Neural crest cell (in vitro differentiated cells): ENCODE results near the gene TEKT5. TPM values are rescaled to one million over a fixed set of nuclear protein-coding genes. Genes with fewer than 3 reads are reported as not detected.
"Not testable (repeated sequence)": the region's sequence is repeated elsewhere in the genome, so short reads cannot be mapped to it uniquely, and the experiment has no call there.

Experiments used
- DNase-seq: peaks from one replicate; pipeline ENCODE4 v3.0.0; 2021; ENCODE audit warnings: low read depth, mixed read lengths, low spot score
- H3K27ac Mint-ChIP-seq: one replicate; pipeline ENCODE4 v1.8.0; 2021; ENCODE audit warnings: mild to moderate bottlenecking, mixed read lengths; ENCODE audit not compliant: unreplicated experiment
- H3K27me3 Mint-ChIP-seq: 2 replicates; pipeline ENCODE4 v1.8.0; 2021; ENCODE audit warnings: low read depth, mild to moderate bottlenecking, mixed read lengths
- H3K36me3 Mint-ChIP-seq: 2 replicates; pipeline ENCODE4 v1.8.0; 2021; ENCODE audit warnings: low read depth, mild to moderate bottlenecking, mixed read lengths
- H3K4me1 Mint-ChIP-seq: 2 replicates; pipeline ENCODE4 v1.8.0; 2021; ENCODE audit warnings: mixed read lengths
- H3K4me3 Mint-ChIP-seq: one replicate; pipeline ENCODE4 v1.8.0; 2021; ENCODE audit warnings: mild to moderate bottlenecking, mixed read lengths
- H3K9me3 Mint-ChIP-seq: 2 replicates; pipeline ENCODE4 v1.8.0; 2021; ENCODE audit warnings: mixed read lengths
- long read RNA-seq: library from polyadenylated mRNA; unstranded; transcript quantifications from one replicate; pipeline ENCODE4 v2.0.0, GENCODE V29; 2020
- total RNA-seq: library from RNA; stranded (reverse); gene quantifications from 2 replicates; pipeline ENCODE4 v1.2.1, GENCODE V29; 2021
- TF ChIP-seq, protein P1 (sequence below): fragments of 200-600 bp; sonication (generic); conservative IDR thresholded peaks from 2 replicates; pipeline ENCODE4 v1.5.0; 2021; ENCODE audit warnings: antibody characterized with exemption, mild to moderate bottlenecking

TEKT5 gene
- total RNA-seq, result 0.25 and 0.68 TPM in 2 replicates
- long read RNA-seq, result 0 reads

DNA sequence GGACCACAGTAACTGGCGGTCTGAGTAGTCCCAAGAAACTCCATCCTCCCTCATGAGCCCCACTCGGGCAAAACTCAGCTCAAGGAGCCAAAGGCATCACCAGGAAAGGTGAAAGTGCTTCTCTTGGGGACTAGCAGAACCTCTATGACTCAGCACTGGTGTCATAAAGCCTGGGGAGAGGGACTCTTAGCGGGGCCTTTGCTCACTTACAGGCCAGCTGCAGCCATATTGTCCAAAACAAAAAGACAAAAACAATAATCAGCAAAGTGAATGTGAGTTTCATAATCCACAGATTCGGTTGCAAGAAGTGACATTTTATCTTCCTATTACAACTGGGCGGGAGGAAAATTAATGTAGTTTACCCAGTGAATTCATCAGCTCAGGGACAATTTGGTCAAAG, at the start of gene TEKT5:
TEKT5 (minus strand) TSS at position 101 of the 400 bp plus-strand sequence; CDS start at position 44, 57 bp downstream.
- TF ChIP-seq, protein P1, sequence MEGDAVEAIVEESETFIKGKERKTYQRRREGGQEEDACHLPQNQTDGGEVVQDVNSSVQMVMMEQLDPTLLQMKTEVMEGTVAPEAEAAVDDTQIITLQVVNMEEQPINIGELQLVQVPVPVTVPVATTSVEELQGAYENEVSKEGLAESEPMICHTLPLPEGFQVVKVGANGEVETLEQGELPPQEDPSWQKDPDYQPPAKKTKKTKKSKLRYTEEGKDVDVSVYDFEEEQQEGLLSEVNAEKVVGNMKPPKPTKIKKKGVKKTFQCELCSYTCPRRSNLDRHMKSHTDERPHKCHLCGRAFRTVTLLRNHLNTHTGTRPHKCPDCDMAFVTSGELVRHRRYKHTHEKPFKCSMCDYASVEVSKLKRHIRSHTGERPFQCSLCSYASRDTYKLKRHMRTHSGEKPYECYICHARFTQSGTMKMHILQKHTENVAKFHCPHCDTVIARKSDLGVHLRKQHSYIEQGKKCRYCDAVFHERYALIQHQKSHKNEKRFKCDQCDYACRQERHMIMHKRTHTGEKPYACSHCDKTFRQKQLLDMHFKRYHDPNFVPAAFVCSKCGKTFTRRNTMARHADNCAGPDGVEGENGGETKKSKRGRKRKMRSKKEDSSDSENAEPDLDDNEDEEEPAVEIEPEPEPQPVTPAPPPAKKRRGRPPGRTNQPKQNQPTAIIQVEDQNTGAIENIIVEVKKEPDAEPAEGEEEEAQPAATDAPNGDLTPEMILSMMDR, result no peak
- peaks cover 3% of the 10 kb centered on the region for H3K9me3 Mint-ChIP-seq
- peaks cover 7% of the 10 kb centered on the region for H3K4me1 Mint-ChIP-seq
- H3K4me3 Mint-ChIP-seq, result no peak within 1 kb of the TSS
- no peaks in the 10 kb centered on the region for H3K36me3 Mint-ChIP-seq
- DNase-seq, result no peak
- H3K27ac Mint-ChIP-seq, result no peak within 1 kb of the TSS
- no peaks in the 10 kb centered on the region for H3K27me3 Mint-ChIP-seq

DNA sequence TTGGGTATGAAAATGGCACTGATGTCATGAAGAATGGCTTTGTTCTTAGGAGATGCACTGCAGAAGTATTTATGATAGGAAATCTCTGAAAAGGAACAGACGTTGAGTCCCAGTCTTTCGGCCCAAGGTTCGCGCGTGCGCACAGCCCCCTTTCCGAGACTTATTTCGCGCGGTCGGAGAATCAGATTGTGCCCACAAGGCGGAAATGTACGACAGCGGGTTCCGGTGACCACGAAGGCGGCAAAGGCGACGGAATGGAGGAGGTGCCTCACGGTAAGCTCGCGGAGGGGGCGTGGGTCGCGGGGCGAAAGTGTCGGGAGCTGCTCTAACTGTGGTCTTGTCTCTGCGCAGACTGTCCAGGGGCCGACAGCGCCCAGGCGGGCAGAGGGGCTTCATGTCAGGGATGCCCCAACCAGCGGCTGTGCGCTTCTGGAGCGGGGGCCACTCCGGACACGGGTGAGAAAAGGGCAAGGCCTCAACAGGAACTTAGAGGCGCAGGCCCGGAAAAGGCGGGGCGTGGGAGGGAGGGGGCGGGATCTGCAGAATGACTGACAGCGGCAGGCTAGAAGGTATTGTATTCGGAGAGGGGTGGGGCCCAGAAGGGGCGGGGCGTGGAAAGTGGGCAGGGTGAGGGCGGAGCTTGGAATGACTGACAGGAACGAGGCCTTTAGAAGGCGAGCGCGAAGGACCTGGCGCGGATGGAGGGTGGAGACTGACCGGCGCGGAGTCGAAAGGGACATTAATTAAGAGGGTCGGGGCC, 49.1 kb upstream of the TEKT5 start, which contains the start of gene NUBP1:
NUBP1 (plus strand) TSS at position 233 of the 760 bp plus-strand sequence; CDS start at position 255, 22 bp downstream.
- TF ChIP-seq, protein P1, result no peak
- Mint-ChIP-seq H3K27me3 (no peaks in the 10 kb centered on the region), H3K4me1 (peaks cover 28% of the 10 kb centered on the region), H3K27ac (peak within 1 kb of the TSS; percentile 99), H3K4me3 (peak within 1 kb of the TSS; percentile 97), H3K9me3 (no peaks in the 10 kb centered on the region), H3K36me3 (no peaks in the 10 kb centered on the region)
- DNase-seq, result peak; percentile 99

DNA sequence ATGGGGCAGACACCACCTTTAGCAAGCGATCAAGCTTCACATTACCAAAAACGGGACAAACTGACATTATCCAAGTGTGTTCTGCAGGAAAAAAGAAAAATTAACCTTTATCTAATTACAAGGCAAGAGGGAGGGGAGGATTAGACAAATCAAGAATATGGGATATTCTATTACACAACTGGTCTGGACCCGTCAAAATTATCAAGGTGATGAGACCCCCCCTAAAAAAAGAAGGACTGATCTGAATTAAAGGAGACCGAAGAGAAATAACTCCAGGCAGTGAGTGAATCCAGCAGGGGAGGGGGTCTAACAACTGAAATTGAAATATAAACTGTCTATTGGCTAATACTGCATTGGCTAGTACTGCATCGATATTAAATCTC, 48.5 kb upstream of the TEKT5 start:
- Mint-ChIP-seq H3K4me3 (peak overlapping the region; percentile 97), H3K9me3 (no peaks in the 10 kb centered on the region), H3K27ac (peak overlapping the region; percentile 99), H3K36me3 (no peaks in the 10 kb centered on the region), H3K27me3 (no peaks in the 10 kb centered on the region), H3K4me1 (peaks cover 32% of the 10 kb centered on the region)
- DNase-seq, result no peak
- TF ChIP-seq, protein P1, result no peak

DNA sequence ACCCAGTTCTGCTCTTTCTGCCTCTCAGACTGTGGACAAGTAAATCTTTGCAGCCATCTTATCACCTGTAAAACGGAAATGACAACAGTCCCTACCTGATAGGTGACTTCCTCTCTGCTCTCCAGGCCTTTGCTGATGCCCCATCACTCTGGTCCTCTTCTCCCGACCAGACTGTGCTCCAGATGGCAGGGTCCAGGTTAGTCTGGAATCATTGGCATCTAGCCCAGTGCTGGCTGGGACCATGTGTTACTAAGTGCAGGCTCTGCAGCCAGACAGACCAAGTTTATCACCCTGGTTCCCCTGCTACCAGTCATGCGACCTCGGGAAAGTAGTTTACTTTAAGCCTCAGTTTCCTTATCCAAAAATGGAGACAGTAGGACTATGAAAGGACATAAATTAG, 47.1 kb upstream of the TEKT5 start:
- Mint-ChIP-seq H3K9me3 (no peaks in the 10 kb centered on the region), H3K27me3 (no peaks in the 10 kb centered on the region), H3K4me1 (peaks cover 39% of the 10 kb centered on the region), H3K36me3 (no peaks in the 10 kb centered on the region), H3K4me3 (peak overlapping the region; percentile 23), H3K27ac (no peak overlapping the region)
- no peak for DNase-seq
- TF ChIP-seq, protein P1, result no peak

DNA sequence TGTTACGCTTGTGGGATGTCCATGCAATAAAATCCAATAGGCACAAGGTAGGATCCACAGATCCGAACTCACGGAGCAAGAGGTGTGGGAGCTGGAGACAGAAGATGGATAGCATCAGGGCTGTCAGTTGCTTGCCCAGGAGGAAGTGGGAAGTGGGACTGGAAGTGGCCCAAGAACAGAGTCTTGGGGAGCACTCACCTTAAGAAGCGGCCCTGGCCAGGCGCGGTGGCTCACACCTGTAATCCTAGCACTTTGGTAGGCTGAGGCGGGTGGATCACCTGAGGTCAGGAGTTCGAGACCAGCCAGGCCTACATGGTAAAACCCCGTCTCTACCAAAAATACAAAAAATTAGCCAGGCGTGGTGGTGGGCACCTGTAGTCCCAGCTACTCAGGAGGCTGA, 46.5 kb upstream of the TEKT5 start:
- H3K36me3 Mint-ChIP-seq, H3K27me3 Mint-ChIP-seq, DNase-seq, H3K27ac Mint-ChIP-seq, H3K9me3 Mint-ChIP-seq: not testable (repeated sequence)
- Mint-ChIP-seq H3K4me3 (peak overlapping the region; percentile 47), H3K4me1 (peaks cover 40% of the 10 kb centered on the region)

DNA sequence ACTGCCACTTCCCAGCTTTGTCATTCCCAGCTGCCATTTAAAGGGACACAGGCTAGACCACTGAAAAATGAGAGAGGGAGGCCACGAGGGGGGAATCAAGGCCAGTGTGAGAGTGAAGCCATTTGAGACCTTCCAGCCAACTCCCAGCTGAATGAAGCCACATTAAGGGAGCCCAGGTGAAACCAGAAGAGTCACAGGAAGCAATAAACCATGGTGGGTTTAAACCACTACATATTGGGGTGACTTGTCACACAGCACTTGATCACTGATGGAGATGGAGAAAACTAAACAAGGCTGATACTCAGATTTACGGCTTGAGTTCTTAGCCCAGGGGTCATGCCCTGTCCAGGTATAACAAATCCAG, 46.1 kb upstream of the TEKT5 start:
- no peaks in the 10 kb centered on the region for H3K27me3 Mint-ChIP-seq
- peak overlapping the region; percentile 47 for H3K4me3 Mint-ChIP-seq
- H3K36me3 Mint-ChIP-seq, result no peaks in the 10 kb centered on the region
- TF ChIP-seq, protein P1, result no peak
- no peak overlapping the region for H3K27ac Mint-ChIP-seq
- no peak for DNase-seq
- H3K4me1 Mint-ChIP-seq, result peaks cover 39% of the 10 kb centered on the region
- no peaks in the 10 kb centered on the region for H3K9me3 Mint-ChIP-seq
